Spleen (tissue), 11 donors: ENCODE measurements around the gene PIK3C2G. TPM values are rescaled to one million over a fixed set of nuclear protein-coding genes. Genes with fewer than 3 reads are reported as not detected.
"Not testable (repeated sequence)": the region's sequence is repeated elsewhere in the genome, so short reads cannot be mapped to it uniquely, and the experiment has no call there.

Experiments
- DNase-seq: peaks from one replicate; pipeline ENCODE4 v3.0.0-alpha.2; 2020
- H3K27ac ChIP-seq, 8 donors: fragments of 200-600 bp; sonication (generic) in 7 of 8; 1 replicate in 4 of 8; 2 replicates in 4 of 8; pipeline versions ENCODE4 v1.5.0 to v1.8.0; 2016 to 2021; ENCODE audit warnings: inconsistent platforms in 4 of 8, mild to moderate bottlenecking in 4 of 8, moderate library complexity in 1 of 8
- H3K27me3 ChIP-seq, 7 donors: fragments of 200-600 bp; sonication (generic) in 6 of 7; replicated peaks in 1 of 7; 1 replicate in 4 of 7; 2 replicates in 3 of 7; pipeline versions ENCODE4 v1.5.0 to v1.8.0; 2016 to 2021; ENCODE audit warnings: inconsistent platforms in 3 of 7, mild to moderate bottlenecking in 1 of 7
- H3K36me3 ChIP-seq, 6 donors: fragments of 200-600 bp; sonication (generic) in 5 of 6; 1 replicate in 4 of 6; 2 replicates in 2 of 6; pipeline versions ENCODE4 v1.5.0 to v1.8.0; 2016 to 2021; ENCODE audit warnings: inconsistent platforms in 2 of 6
- H3K4me1 ChIP-seq, 6 donors: fragments of 200-600 bp; sonication (generic) in 5 of 6; 1 replicate in 3 of 6; 2 replicates in 3 of 6; pipeline versions ENCODE4 v1.5.0 to v1.8.0; 2016 to 2021; ENCODE audit warnings: inconsistent platforms in 3 of 6
- H3K4me3 ChIP-seq, 8 donors: fragments of 200-600 bp; sonication (generic) in 7 of 8; 1 replicate in 4 of 8; 2 replicates in 4 of 8; pipeline versions ENCODE4 v1.5.0 to v1.8.0; 2016 to 2021; ENCODE audit warnings: inconsistent platforms in 4 of 8, mild to moderate bottlenecking in 4 of 8, moderate library complexity in 2 of 8
- H3K9me3 ChIP-seq, 8 donors: fragments of 200-600 bp; sonication (generic) in 7 of 8; 1 replicate in 4 of 8; 2 replicates in 4 of 8; pipeline versions ENCODE4 v1.5.0 to v1.8.0; 2016 to 2021; ENCODE audit warnings: inconsistent platforms in 4 of 8
- CTCF ChIP-seq, 11 experiments: fragments of 200-600 bp in 7 of 11; fragments of 450-650 bp in 4 of 11; sonication (generic) in 4 of 11; IDR thresholded peaks in 8 of 11; conservative IDR thresholded peaks in 3 of 11; 1 replicate in 7 of 11; 2 replicates in 4 of 11; pipeline versions ENCODE4 v1.4.0 to v1.8.0; 2016 to 2021; ENCODE audit warnings: antibody characterized with exemption in 11 of 11, inconsistent platforms in 4 of 11, mild to moderate bottlenecking in 1 of 11
- POLR2A ChIP-seq, 3 donors: fragments of 450-650 bp; IDR thresholded peaks; one replicate each; pipeline ENCODE4 v1.5.1; 2017; ENCODE audit warnings: antibody characterized with exemption in 3 of 3, mild to moderate bottlenecking in 1 of 3
- POLR2AphosphoS5 ChIP-seq, 3 donors: sonication (generic); formaldehyde crosslinking; IDR thresholded peaks; one replicate each; pipeline ENCODE4 v1.5.1; 2017; ENCODE audit warnings: antibody characterized with exemption in 3 of 3
- WGBS, 5 donors: extraction: QIAGEN DNeasy Blood & Tissue Kit in 3 of 5; methylation state at CpG; one replicate each; pipeline versions ENCODE4 v1.1.5 to v1.1.7; 2013 to 2018; 5-methylcytosine and 5-hydroxymethylcytosine counted together
- intact Hi-C: fragments of 100-400 bp; cut with DNase I; formaldehyde crosslinking; loops from one replicate; pipeline ENCODE4 v1.15.0; 2023; ENCODE audit warnings: low total_unique reads
- polyA plus RNA-seq, 3 donors: library from polyadenylated mRNA; stranded (reverse); fragments of 200-250 nt; gene quantifications; one replicate each; pipeline ENCODE4 v1.2.1, GENCODE V29; 2013
- total RNA-seq, 7 donors: library from RNA; depleted of rRNA in 3 of 7; stranded (reverse); fragments of >200 nt in 3 of 7; fragmentation: NEBNext Ultra II Directional in 4 of 7; extraction: Animal tissue kit (Norgen Biotek cat#: 25700) in 4 of 7; gene quantifications; one replicate each; pipeline versions ENCODE4 v1.1.0 to v1.2.1, GENCODE V29; 2016 to 2021
- donor health status: healthy with polysubstance abuse.
- donor health status: DM: no; HTN: no; CAD: no; lungs with moderate emphysema.
- donor health status: DM: no; HTN: no; CAD: no.
- donor health status: Bipolar disorder and iron deficiency.
- donor health status: healthy.
- donor health status: DM: no; HTN: no; CAD: no.
- donor health status: DM: yes; HTN: yes; CAD: no.

Gene PIK3C2G
- total and polyA plus RNA-seq, 10 donors = not detected

GRCh38 chr12:18683327-18684013 is 422.2 kb downstream of the PIK3C2G start:
- no peaks in the 10 kb centered on the region for H3K36me3 ChIP-seq
- H3K4me1 ChIP-seq = no peaks in the 10 kb centered on the region
- intact Hi-C loops = no loop called here
- H3K27ac ChIP-seq = no peak overlapping the region
- H3K27me3 ChIP-seq = no peaks in the 10 kb centered on the region
- DNase-seq = no peak
- no peak for TF ChIP-seq CTCF (IDR thresholded peaks at IDR 0.05 in 8 of 11, conservative IDR thresholded peaks at IDR 0.05 in 3 of 11)
- no peak for TF ChIP-seq POLR2A (IDR thresholded peaks at IDR 0.05)
- TF ChIP-seq POLR2AphosphoS5 (IDR thresholded peaks at IDR 0.05) = no peak
- H3K9me3 ChIP-seq = no peaks in the 10 kb centered on the region
- 64 to 75% (median 67%) methylated on average over 2 of the region's 2 CpGs for WGBS, 5 donors
- H3K4me3 ChIP-seq = no peak overlapping the region

GRCh38 chr12:18684430-18684829 is 423.1 kb downstream of the PIK3C2G start:
- no peak for DNase-seq
- intact Hi-C loops = no loop called here
- TF ChIP-seq CTCF (IDR thresholded peaks at IDR 0.05 in 8 of 11, conservative IDR thresholded peaks at IDR 0.05 in 3 of 11) (no peak), POLR2AphosphoS5 (IDR thresholded peaks at IDR 0.05) (no peak), POLR2A (IDR thresholded peaks at IDR 0.05) (no peak)
- Histone ChIP-seq H3K9me3 (no peaks in the 10 kb centered on the region), H3K36me3 (no peaks in the 10 kb centered on the region), H3K27ac (no peak overlapping the region), H3K4me3 (no peak overlapping the region), H3K27me3 (no peaks in the 10 kb centered on the region), H3K4me1 (no peaks in the 10 kb centered on the region)
- 11 to 54% (median 17%) methylated on average over 1 of the region's 1 CpG for WGBS, 5 donors

- Histone ChIP-seq H3K27ac (no peak overlapping the region), H3K9me3 (no peaks in the 10 kb centered on the region), H3K4me1 (no peaks in the 10 kb centered on the region), H3K27me3 (no peaks in the 10 kb centered on the region), H3K36me3 (no peaks in the 10 kb centered on the region), H3K4me3 (no peak overlapping the region)
- TF ChIP-seq POLR2AphosphoS5 (IDR thresholded peaks at IDR 0.05) (no peak), CTCF (IDR thresholded peaks at IDR 0.05 in 8 of 11, conservative IDR thresholded peaks at IDR 0.05 in 3 of 11) (no peak), POLR2A (IDR thresholded peaks at IDR 0.05) (no peak)
- WGBS, 5 donors = 58 to 78% (median 65%) methylated on average over 3 of the region's 3 CpGs
- no peak for DNase-seq
- intact Hi-C loops = no loop called here
Observed at GRCh38 chr12:18689771-18690170, 428.5 kb downstream of the PIK3C2G start.

GRCh38 chr12:18690653-18691052 is 429.3 kb downstream of the PIK3C2G start:
- H3K4me3 ChIP-seq = no peak overlapping the region
- DNase-seq = no peak
- H3K27me3 ChIP-seq = no peaks in the 10 kb centered on the region
- TF ChIP-seq POLR2AphosphoS5 (IDR thresholded peaks at IDR 0.05) (no peak), CTCF (IDR thresholded peaks at IDR 0.05 in 8 of 11, conservative IDR thresholded peaks at IDR 0.05 in 3 of 11) (no peak), POLR2A (IDR thresholded peaks at IDR 0.05) (no peak)
- intact Hi-C loops = no loop called here
- no peak overlapping the region for H3K27ac ChIP-seq
- H3K4me1 ChIP-seq = no peaks in the 10 kb centered on the region
- WGBS, 5 donors = 87 to 95% (median 90%) methylated on average over 4 of the region's 4 CpGs
- no peaks in the 10 kb centered on the region for H3K36me3 ChIP-seq
- H3K9me3 ChIP-seq = no peaks in the 10 kb centered on the region

- intact Hi-C loops, H3K27me3 ChIP-seq, H3K27ac ChIP-seq, H3K9me3 ChIP-seq, H3K4me1 ChIP-seq, H3K36me3 ChIP-seq, DNase-seq, H3K4me3 ChIP-seq: not testable (repeated sequence)
- WGBS, 5 donors = 70 to 85% (median 82%) methylated on average over 5 of the region's 5 CpGs
Observed at GRCh38 chr12:18693986-18694385, 432.7 kb downstream of the PIK3C2G start.
